GM08714 (cell line): ENCODE data around the gene QRICH1.

Experiments used
- H3K4me3 ChIP-seq: fragments of 200-500 bp; sonication (Bioruptor generic); 2 replicates; pipeline ENCODE4 v1.5.1; 2014; ENCODE audit warnings: mild to moderate bottlenecking, low read length, inconsistent platforms
- ZNF274 ChIP-seq: IDR thresholded peaks from 2 replicates; pipeline ENCODE4 v1.6.1; 2012; ENCODE audit warnings: mild to moderate bottlenecking, low read depth, low read length

The QRICH1 gene

DNA sequence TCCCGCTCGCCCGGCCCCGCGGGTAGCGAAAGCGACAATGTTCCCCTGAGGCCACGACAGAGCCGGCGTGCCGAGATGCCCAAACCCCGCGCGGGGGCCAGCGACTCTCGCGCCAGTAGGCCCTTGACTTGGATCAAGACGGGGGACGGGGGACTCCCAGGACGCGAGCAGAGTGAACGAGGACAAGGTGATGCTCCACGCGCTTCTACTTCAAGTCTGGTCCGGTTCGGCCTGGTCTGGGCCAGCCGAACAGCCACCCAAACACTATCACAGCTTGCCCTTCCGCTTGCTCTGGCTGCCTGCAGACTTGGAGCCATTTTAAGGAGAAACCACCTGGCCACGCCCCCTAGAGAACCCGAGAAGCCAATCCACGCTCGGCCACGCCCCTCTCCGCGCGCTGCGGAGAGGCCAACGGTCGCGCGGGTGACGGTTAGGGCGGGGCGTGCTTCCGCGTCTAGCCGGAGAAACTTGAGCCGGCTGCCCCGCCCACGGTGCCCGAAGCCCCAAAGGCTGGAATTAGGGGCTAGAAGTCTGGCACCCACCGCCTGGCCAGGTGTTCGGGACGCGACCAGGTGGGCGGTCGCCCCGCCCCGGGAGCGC, 72.6 kb downstream of the QRICH1 start:
- H3K4me3 ChIP-seq = peak overlapping the region; percentile 77
- no peak for TF ChIP-seq ZNF274

GRCh38 chr3:49020330-49021212, 73.3 kb downstream of the QRICH1 start:
- TF ChIP-seq ZNF274 = no peak
- H3K4me3 ChIP-seq = peak overlapping the region; percentile 64

GRCh38 chr3:49019941-49020329, 73.9 kb downstream of the QRICH1 start:
- TF ChIP-seq ZNF274 = no peak
- peak overlapping the region; percentile 64 for H3K4me3 ChIP-seq

DNA sequence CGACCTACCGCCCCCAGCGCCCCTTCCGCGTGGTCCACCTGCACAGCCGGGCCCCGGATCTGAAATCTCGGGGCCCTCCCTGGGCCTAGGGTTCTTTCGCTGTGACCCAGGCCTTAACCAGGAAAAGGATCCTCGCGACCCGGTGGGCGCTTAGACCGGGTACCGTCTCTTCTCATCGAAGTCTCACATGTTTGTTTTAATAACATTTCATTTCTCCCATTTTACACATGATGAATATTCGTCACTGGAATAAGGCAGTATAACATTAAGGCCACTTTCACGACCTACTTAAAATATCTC, 75.2 kb downstream of the QRICH1 start:
- peak overlapping the region; percentile 64; the same call in 1 of the 2 replicates for H3K4me3 ChIP-seq
- no peak for TF ChIP-seq ZNF274

- no peak for TF ChIP-seq ZNF274
- peak within 1 kb of the TSS; percentile 64; the same call in 1 of the 2 replicates for H3K4me3 ChIP-seq
These were observed 75.7 kb downstream of the QRICH1 start, which contains the start of gene DALRD3 for GRCh38 chr3:49017971-49018706. TSS of gene DALRD3 (minus strand) at chr3:49018580. CDS start at chr3:49018564, 16 bp downstream.

DNA sequence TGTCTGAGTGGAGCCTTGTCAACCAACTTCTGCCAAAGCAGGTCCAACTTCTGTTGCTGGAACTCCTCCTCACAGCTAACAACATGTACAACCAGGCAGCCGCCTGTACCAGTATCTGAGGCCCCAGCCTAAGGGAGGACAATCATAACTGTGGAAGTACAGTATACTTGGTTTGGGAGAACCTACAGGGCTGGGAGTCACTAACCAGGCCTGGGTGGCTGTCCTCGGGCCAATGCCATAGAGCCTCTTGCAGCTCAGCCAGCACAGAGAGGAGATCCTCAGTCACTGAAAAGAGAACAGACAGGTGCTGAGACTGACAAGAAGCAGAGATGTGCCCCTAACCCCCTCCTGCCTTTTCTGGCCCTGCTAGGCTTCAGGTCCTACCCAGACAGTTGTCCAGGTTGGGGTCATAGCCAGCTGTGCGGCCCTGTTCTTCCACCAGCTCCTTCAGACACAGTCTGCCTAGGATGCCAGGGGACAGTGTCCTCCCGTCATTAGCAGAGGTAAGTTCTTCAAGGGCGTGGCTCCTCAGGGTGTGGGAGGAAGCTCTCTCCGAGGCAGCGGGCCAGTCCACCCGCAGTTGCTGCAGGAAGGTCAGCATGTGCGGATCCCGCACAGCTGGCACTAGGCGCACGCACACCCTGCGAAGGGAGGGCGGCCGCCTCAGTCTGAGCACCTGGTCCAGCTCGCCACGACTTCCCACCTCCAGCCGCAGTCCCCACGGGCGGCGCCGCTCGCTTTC, 76.5 kb downstream of the QRICH1 start:
- TF ChIP-seq ZNF274 = no peak
- peak overlapping the region; percentile 64; the same call in 1 of the 2 replicates for H3K4me3 ChIP-seq

- TF ChIP-seq ZNF274 = no peak
- H3K4me3 ChIP-seq = no peak overlapping the region
These were observed 77.2 kb downstream of the QRICH1 start for GRCh38 chr3:49016414-49017228.

GRCh38 chr3:49015765-49016164, 78.1 kb downstream of the QRICH1 start:
- TF ChIP-seq ZNF274 = no peak
- no peak overlapping the region for H3K4me3 ChIP-seq

- TF ChIP-seq ZNF274 = no peak
- H3K4me3 ChIP-seq = no peak overlapping the region
These were observed 78.8 kb downstream of the QRICH1 start for GRCh38 chr3:49015072-49015471.

GRCh38 chr3:49013738-49014660, 79.9 kb downstream of the QRICH1 start:
- no peak overlapping the region for H3K4me3 ChIP-seq
- TF ChIP-seq ZNF274 = no peak

DNA sequence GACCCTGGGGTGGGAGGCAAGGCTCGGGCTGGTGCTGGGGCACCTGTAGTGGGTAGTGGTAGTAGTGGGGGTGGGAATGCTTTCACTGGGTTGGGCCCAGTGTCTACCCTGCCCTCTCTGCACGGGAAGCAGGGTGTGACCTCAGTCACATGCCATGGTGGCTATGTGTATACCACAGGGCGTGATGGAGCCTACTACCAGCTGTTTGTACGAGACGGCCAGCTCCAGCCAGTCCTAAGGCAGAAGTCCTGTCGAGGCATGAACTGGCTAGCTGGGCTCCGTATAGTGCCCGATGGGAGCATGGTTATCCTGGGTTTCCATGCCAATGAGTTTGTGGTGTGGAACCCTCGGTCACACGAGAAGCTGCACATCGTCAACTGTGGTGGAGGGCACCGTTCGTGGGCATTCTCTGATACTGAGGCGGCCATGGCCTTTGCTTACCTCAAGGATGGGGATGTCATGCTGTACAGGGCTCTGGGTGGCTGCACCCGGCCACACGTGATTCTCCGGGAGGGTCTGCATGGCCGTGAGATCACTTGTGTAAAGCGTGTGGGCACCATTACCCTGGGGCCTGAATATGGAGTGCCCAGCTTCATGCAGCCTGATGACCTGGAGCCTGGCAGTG, 80.6 kb downstream of the QRICH1 start:
- no peak overlapping the region for H3K4me3 ChIP-seq
- TF ChIP-seq ZNF274 = no peak
